ENCODE results near the gene MBNL1.

Gene MBNL1

GRCh38 chr3:152276681-152277080 lies 8.0 kb downstream of the MBNL1 start:
- DNase-seq (ENCODE audit: low spot score): no peak

- DNase-seq (ENCODE audit: low spot score): no peak
Measured at GRCh38 chr3:152277198-152277597, 8.5 kb downstream of the MBNL1 start.

- no peak for DNase-seq (ENCODE audit: low spot score)
Measured at GRCh38 chr3:152278756-152279427, 10.2 kb downstream of the MBNL1 start.

- DNase-seq (ENCODE audit: low spot score): no peak
Measured at GRCh38 chr3:152279479-152279878, 10.8 kb downstream of the MBNL1 start.

- no peak for DNase-seq (ENCODE audit: low spot score)
Measured at GRCh38 chr3:152280539-152280938, 11.8 kb downstream of the MBNL1 start.

- no peak for DNase-seq (ENCODE audit: low spot score)
Measured at GRCh38 chr3:152281133-152281713, 12.5 kb downstream of the MBNL1 start.

- no peak for DNase-seq (ENCODE audit: low spot score)
Measured at GRCh38 chr3:152282813-152283212, 14.1 kb downstream of the MBNL1 start.

- DNase-seq (ENCODE audit: low spot score): no peak
Measured at GRCh38 chr3:152283492-152284381, 15.0 kb downstream of the MBNL1 start.

- no peak for DNase-seq (ENCODE audit: low spot score)
Measured at GRCh38 chr3:152284906-152285305, 16.2 kb downstream of the MBNL1 start.

- no peak for DNase-seq (ENCODE audit: low spot score)
Measured at GRCh38 chr3:152285509-152285908, 16.8 kb downstream of the MBNL1 start.

- no peak for DNase-seq (ENCODE audit: low spot score)
Measured at GRCh38 chr3:152287898-152288576, 19.3 kb downstream of the MBNL1 start.

GRCh38 chr3:152288681-152289080 lies 20.0 kb downstream of the MBNL1 start:
- no peak for DNase-seq (ENCODE audit: low spot score)

GRCh38 chr3:152289708-152290107 lies 21.0 kb downstream of the MBNL1 start:
- DNase-seq (ENCODE audit: low spot score): no peak

GRCh38 chr3:152290374-152290773 lies 21.6 kb downstream of the MBNL1 start:
- no peak for DNase-seq (ENCODE audit: low spot score)

GRCh38 chr3:152291238-152291637 lies 22.5 kb downstream of the MBNL1 start:
- no peak for DNase-seq (ENCODE audit: low spot score)

GRCh38 chr3:152291649-152292066 lies 22.9 kb downstream of the MBNL1 start:
- no peak for DNase-seq (ENCODE audit: low spot score)

- no peak for DNase-seq (ENCODE audit: low spot score)
Measured at GRCh38 chr3:152292366-152292765, 23.6 kb downstream of the MBNL1 start.

GRCh38 chr3:152293347-152294006 lies 24.7 kb downstream of the MBNL1 start:
- no peak for DNase-seq (ENCODE audit: low spot score)

GRCh38 chr3:152295344-152295743 lies 26.6 kb downstream of the MBNL1 start:
- no peak for DNase-seq (ENCODE audit: low spot score)

- DNase-seq (ENCODE audit: low spot score): no peak
Measured at GRCh38 chr3:152295806-152296205, 27.1 kb downstream of the MBNL1 start.

- no peak for DNase-seq (ENCODE audit: low spot score)
Measured at GRCh38 chr3:152296382-152296781, 27.7 kb downstream of the MBNL1 start.

- no peak for DNase-seq (ENCODE audit: low spot score)
Measured at GRCh38 chr3:152296971-152297370, 28.2 kb downstream of the MBNL1 start.
